GM03348 (cell line): Measurements from ENCODE around the gene RPP21.

Experiments
- DNase-seq: peaks from one replicate; pipeline ENCODE4 v3.0.0; 2012; ENCODE audit warnings: low spot score

RPP21 gene

GRCh38 chr6:30344868-30345671, at the start of gene RPP21:
Gene RPP21 (plus strand): TSS chr6:30345156. CDS start chr6:30345172, 16 bp downstream.
- peak; percentile 98 for DNase-seq

GRCh38 chr6:30295837-30296236, 49.1 kb upstream of the RPP21 start:
- DNase-seq, result no peak

- no peak for DNase-seq
These were observed 41.0 kb upstream of the RPP21 start for GRCh38 chr6:30304002-30304401.

GRCh38 chr6:30311101-30311500, 33.9 kb upstream of the RPP21 start:
- no peak for DNase-seq

- DNase-seq, result no peak
These were observed 33.3 kb upstream of the RPP21 start for GRCh38 chr6:30311671-30312070.

- no peak for DNase-seq
These were observed 32.7 kb upstream of the RPP21 start for GRCh38 chr6:30312266-30312665.

- DNase-seq, result no peak
These were observed 32.2 kb upstream of the RPP21 start for GRCh38 chr6:30312676-30313321.

- no peak for DNase-seq
These were observed 29.8 kb upstream of the RPP21 start for GRCh38 chr6:30315156-30315555.

GRCh38 chr6:30317913-30318589, 26.9 kb upstream of the RPP21 start:
- no peak for DNase-seq

- DNase-seq, result no peak
These were observed 25.7 kb upstream of the RPP21 start for GRCh38 chr6:30319146-30319835.

- DNase-seq, result no peak
These were observed 23.1 kb upstream of the RPP21 start for GRCh38 chr6:30321692-30322388.

GRCh38 chr6:30322527-30323501, 22.1 kb upstream of the RPP21 start:
- DNase-seq, result no peak

GRCh38 chr6:30323806-30324205, 21.1 kb upstream of the RPP21 start:
- DNase-seq, result no peak

- peak; percentile 78 for DNase-seq
These were observed 19.6 kb upstream of the RPP21 start for GRCh38 chr6:30325150-30325872.

- no peak for DNase-seq
These were observed 19.0 kb upstream of the RPP21 start for GRCh38 chr6:30325873-30326525.

- DNase-seq, result peak; percentile 96
These were observed 18.3 kb upstream of the RPP21 start, which contains the start of gene TRIM39 for GRCh38 chr6:30326526-30327231. Gene TRIM39 (plus strand): TSS chr6:30326927. CDS start chr6:30329318, 2,391 bp downstream.

- DNase-seq, result no peak
These were observed 17.7 kb upstream of the RPP21 start for GRCh38 chr6:30327232-30327746.

GRCh38 chr6:30328397-30328796, 16.6 kb upstream of the RPP21 start:
- DNase-seq, result no peak
